HK-2 (cell line): ENCODE measurements around the gene LMX1B.

ENCODE experiments used
- DNase-seq: peaks from one replicate; pipeline ENCODE4 v3.0.0-alpha.2; 2018; ENCODE audit not compliant: unreplicated experiment

The LMX1B gene

DNA sequence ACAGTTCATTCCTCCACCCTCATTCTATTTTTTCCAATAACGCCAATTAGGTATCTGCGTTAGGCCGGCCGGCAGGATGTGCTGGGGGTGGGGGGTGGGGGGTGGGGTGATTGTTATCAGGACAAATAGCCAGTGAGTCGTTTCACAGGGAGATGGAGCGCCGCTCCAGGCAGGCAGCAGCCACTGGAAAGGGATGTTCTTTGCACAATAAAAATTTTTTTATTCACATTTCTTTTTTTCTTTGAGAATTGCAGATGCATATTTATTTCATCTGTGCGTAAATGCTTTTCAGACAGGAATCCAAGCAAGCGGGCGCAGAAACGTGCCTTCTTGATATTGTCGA lies 4.1 kb downstream of the LMX1B start:
- no peak for DNase-seq

DNA sequence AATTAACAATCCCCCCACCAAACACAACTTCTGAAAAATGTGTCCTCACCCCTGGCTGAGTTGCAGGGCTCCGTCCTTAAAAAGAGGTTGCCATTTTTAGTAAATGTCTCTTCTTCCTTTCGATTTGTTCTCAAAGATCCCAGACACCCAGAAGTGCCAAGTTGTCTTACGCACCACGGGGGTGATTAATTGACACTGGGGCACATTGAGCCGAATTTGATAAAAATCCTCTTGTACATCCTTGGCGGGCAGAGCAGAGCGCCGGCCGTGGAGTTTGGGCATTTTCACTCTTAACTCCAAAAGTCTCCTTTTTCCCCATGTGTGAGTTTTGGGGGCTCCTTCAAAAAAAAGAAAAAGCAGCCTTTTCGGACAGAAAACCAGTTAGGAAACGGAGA lies 4.5 kb downstream of the LMX1B start:
- no peak for DNase-seq

DNA sequence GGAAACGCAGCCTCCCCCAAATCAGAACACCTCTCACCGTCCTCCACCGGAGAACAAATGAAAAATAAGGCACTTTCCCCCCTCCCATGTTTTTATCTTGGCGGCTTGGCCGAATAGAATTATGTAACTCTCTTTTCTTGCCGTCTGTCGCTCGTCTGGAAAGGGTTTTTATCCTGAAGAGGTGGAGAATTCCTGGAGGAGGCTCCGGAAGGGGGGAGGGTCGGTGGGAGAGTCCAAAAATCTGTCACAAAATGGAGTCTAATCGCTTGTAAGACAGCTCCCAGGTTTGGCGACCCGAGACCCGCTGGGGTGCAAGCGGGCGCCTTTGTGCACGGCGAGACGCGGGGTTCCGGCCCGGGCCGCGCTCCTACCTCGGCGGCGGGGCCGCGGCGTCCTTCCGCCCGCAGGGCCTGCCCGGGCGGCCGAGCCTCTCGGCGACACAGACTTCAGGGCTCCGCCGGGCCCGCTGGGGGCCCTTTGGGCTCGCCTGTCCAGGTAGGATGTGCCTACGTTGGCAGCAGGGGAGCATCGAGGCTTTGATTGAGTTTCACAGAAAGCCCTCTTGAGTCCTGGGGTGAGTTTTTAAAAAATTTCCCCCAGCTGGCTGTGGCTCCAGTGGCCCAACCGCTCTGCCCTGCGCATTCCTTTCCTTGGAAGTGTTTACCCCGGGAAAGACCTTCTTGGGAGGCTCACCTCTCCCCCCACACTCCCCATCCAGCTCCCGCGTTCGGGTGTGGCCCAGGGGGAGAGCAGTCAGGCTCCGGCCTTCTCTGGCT lies 5.0 kb downstream of the LMX1B start:
- DNase-seq = no peak

DNA sequence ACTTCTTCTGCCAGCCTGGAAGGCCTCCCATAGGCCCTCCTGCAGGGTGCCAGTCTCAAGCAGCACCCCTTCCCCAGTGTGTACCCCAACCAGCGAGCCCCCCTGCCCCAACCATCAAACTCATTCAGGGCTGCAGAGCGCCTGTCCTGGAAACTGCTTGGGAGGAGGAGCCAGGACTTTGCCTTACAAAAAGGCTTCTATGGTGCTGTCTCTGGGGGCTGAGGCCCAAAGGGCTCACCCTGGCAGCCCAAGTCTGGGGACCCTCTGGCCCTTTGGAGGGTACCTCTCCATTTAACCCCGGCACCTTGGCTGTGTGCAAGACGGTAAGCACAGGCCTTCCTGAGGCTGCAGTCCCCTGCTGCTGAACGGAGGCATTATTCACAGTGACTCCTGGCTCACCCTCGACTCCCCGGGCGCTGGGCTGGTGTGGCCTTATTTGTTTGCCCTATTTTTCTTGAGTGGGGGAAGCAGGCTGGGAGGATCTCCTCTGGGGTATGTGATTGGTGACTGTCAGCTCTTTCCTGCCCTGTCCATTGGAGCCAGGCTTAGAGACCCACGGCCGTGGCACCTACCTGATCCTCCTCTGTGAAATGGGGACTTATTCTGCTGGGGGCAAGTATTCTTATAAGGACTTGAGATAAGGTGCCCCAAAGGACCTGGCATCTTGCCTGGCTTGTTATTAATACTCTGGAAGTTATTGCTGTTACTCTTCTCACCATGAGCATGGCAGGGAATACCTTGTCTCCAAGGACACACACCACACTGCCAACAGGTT lies 5.8 kb downstream of the LMX1B start:
- DNase-seq = no peak

DNA sequence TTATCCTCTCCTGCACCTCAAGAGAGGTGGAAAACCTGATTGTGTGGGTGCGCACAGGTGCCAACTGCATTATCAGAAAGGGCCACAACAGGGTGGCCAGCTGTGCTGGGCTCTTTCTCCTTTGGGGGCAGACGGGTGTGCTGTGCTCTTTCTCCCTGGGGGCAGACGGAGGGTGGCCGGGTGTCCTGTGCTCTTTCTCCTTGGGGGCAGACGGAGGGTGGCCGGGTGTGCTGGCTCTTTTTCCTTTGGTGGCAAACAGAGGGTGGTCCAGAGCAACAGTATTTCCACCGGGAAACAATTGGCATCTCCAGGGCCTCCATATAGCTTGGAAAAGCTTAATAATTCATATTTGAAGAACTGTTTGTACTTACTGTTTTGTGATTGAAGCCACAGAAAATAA lies 6.8 kb downstream of the LMX1B start:
- no peak for DNase-seq

DNA sequence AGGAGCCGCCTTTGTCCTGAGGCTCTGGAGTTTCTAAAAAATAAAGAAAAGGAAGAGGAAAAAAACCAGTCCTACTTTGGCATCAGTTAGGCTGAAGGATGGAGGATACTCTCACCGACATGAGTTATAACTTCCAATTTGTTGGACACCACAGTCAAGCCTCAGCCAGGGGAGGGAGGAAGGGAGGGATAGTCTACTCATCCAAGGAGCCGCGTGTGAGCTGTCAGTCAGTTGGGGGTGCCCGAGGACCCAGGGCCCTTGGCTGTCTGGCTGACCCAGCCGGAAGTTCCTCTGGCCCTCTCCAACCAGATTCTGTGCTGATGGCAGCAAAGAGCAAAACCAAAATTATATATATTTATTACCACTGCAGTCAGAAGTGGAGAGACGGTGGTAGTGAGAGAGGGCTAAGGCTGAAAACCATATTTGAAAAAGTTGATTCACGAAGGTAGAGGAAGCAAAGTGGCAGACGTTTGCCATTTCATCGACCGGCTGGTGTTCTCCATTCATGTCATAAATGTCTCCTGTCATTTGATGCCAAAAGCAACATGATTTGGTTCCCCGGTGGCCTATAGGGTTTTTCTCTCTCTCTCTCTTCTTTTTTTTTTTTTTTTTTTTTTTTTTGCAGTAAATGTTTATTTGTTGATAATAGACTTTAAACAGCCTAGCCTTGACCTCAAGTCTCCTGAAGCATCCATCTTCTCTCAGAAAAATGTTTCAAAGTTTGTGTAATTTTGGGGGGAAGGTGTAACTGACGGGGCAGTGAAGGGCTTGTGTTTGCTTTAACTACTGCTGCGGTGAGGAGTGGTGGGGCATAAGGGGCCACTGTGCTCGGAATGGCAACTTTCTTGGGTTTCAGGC lies 7.6 kb downstream of the LMX1B start:
- no peak for DNase-seq

DNA sequence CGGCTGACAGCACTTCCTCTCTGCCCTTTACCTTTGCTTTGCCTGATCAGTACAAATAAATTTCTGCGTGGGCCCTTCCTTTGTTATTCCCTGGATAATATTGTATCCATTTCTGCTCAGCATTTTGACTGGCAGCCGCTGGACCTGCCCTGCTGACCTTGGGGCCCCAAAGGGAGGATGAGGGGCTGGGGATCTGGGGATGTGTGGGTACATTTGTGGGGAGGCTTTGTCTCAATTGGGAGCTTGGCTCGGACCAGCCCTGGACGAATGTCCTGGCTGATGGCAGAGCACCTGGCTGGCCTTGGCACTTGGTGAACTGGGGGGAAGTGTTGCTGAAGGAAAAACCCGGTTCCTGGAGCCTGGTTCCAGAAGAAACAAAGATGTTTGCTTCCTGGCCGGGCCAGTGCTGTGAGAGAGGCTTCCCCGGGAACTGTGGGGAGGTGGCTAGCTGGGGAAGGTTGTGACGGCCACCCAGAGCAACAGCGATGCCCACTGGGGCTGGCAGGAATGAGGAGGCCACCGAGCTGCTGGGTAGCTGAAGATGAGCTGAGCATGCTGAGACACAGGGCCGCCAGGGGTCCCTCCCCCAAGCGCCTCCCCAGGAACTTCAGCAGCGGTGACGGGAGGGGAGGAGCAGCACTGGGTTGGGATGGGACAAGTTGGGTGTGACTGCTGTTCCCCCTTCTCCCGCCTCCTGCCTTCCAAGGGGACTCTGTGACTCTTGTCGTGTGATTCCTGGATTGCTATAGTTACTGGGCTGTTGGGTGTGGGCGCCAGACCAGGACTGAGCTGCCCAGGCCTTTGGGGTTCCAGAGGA lies 8.4 kb downstream of the LMX1B start:
- no peak for DNase-seq

DNA sequence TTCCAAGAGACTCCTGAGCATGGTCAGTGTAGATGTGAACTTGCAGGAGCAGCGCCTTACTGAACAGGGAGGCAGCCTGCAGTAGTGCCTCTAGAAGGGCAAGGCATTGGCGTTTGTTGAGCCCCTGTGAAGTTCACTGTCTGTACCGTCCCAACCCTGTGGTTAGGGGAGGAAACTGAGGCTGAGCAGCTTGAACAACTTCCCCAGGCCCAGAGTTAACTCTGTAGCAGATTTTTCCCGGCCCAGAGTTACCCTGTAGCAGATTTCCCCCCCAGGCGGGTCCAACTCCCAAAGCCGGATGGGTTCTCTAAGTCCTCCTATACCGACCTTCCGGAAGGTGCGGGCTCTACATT lies 9.6 kb downstream of the LMX1B start:
- no peak for DNase-seq

DNA sequence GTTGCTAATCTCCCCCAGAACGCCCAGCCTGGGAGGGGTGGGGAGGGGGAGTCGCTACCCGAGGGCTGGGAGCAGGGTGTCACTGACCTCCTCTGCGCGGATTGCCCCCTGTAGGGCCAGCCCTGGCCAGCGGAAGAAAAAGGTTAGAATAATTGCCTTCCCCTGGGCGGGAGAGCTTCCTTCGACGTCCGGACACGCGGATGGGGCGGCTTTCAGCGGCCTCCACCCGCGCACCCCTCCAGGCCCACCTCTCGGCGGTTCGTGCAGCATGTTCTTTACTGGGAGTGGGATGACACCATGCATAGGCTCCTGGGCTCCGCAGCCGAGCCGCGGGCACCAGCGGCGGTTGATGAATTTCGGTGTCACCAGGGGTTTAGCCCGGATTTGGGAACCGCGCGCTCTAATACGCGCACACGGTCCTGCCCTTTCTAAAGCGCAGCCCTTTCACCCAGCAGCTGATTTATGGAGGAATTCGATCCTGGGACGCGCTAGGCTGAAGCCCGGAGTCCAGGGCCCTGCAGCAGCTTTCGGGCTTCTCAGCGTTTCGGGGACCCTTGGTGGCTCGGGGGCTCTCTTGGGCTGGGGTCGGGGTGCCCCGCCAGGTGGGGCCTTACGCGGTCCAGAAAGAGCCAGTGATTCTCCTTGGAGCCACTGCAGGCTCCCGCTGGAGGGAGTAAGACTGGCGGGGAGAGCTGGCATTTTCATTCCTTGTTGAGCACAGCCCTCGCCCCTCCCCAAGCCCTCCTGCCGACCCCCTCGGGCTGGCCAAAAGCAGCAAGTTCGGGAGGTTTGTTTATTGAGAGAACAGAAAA lies 10.1 kb downstream of the LMX1B start:
- no peak for DNase-seq

DNA sequence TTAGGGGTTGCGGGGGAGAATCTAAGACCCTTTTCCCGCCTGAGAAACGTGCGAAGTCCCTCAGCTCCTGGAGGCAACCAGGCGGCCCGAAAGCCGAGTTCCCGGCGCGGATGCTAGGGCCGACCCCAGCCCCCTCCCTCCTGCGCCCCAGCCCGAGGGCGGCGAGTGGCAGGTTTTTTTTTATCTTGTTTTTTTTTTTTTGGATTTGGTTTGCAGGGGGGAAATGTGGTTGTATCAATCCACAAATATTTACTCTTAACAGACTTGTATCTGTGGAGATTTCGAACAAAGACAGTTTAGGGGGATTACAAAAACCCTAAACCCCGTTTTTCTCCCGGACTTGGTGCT lies 10.7 kb downstream of the LMX1B start:
- no peak for DNase-seq

DNA sequence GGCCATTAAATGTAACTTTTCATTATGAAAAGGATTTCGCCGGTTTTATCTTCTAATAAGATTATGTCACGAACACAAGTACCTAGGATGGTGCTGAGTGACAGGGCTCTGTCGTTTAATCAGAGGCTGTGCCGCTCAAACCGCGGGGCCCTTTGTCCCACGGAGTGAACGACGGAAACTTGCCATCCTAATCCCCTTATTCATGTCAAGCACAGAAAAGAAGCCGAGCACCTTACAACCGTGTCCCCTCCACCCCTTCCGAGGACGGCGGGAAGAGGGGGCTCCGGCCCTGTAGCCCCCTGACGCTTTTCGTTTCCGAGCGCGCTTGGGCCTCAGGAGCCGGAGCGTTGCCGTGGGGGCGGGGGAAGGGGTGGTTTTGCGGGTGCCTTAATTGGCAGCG lies 11.2 kb downstream of the LMX1B start:
- no peak for DNase-seq

DNA sequence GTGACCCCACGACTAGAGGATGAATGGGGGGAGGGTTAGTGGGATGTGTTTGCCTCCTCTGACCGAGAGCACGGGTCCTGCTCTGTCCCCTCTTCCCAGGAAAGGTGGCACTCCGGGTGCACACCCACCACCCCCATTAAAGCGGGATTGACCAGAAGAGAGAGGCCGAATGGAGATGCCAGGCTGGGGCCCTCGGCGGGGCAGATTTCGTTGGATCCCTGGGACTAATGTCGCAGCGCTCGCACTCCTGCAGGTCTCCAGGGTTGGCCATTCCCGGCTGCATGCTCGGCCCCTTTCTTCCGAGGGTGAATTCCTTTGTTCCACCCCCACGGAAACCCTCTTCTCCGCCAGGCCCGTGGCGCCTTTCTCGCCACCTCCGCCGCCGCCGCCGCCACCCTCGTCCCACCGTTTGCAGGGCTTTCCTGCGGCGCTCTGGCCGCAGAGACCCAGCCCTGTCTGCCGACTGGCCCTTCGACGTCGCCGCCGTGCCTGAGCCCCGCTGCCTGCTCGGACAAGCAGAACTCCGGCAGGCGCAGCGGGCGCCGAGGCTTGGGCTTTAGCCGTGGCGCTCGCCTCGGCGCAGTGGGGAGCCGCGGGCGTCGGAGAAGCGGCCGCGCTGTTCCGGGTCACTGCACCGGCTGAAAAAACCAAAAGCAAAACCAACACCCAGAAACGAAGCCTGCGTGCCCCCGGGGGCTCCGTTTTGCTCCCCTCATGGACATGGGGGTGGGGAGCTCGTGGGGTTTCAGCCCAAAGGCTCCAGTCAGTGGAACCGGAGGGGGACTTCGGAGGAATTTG lies 11.8 kb downstream of the LMX1B start:
- DNase-seq = no peak

DNA sequence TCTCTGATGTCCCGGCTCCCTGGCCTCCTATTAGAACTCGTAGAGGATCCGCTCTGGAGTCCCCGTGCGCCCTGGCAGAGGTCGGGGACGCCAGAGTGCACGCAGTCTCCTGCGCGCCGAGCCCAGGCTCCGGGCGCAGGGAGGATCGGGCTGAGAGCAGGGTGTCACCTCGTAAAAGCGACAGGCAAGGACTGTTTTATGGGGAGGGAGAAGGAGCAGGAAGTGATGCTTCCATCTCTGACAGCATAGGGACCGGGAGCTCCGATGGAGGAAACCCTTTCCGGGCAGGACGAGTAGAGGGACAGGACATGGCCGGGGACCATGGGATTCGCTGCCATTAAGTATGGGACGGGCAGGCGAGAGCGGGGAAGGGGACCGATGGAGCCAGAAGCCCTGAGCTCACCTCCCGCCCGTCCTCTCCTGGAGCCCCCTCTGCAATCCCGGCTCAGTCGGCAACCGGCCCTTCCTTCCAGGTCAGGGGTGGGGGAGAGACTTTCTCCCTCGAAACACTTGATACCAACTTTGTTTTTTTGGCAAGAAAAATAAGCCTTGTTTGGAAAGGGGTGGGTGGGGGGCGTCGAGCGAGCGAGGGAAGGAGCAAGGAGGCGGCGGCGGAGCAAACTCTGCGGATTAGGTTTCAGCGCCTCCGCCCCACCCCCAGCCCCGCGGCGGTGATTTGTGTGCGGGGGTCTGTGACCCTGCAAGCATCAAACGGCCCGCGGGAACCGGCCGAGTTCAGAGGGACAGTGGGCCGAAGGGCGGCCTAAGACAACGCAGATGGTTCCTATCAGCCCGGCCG lies 12.6 kb downstream of the LMX1B start:
- DNase-seq = no peak

DNA sequence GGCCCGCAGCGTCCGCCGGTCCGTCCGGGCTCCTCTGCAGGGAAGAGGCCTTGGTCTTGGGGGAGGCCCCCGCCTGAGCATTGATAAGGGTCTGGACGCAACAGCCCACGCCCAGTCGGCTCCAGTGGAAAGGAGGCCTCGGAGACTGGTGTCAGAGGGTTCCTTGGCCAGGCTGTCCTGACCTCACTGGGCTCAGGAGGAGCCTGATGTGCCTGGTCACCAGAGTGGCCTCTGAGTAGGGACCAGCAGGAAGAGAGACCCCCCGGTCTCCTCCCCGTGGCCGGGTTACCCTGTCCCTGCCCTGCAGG lies 13.2 kb downstream of the LMX1B start:
- DNase-seq = no peak

DNA sequence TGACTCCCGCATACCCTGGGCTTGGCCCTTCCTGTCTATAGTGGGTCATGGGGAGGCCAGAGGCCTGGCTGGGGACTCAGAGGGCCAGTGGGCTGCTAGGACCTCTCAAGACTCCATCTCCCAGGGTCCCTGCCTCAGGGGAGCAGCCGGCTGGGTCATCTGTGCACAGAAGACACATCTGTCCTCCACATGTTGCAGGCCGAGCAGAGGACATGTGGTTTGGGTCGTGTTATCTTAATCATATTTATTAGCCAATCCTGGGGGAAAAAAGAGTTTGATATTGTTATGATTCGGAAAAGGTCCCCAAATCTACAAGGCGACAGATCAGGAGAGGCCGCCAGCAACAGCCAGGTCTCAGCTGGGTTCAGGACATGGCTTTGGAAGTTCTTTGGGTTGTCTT lies 14.4 kb downstream of the LMX1B start:
- DNase-seq = no peak

DNA sequence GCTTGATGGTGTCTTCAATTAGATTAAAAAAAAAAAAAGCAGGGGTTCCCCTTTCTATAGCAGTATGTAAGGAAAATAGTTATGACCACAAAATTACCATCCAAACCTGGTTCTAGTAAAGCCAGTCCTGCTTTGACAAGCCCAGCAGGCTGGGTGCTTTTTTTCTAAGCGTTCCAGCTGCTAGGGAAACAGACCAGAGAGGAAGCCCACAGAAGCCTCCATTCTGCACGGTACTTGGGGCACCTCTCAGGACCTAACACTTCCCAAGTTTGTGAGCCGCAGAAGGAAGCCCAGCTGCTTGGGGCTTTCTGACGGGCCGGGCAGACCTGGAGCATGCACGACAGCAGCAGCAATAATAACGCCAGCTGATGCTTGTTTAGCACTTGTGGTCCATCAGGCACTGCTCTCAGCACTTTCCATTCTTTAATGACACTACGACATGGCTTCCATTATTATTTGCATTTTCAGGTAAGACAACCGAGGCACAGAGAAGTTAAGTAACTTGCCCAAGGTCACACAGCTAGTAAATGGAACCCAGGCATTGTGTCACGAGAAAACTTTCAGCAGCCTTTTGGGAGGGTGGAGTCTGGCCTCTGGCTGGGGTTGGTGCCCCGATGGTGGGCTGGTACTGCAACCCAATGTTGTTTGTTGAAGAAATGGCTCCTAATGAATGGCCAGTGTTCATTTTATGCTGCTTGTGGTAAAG lies 15.4 kb downstream of the LMX1B start:
- DNase-seq = no peak

DNA sequence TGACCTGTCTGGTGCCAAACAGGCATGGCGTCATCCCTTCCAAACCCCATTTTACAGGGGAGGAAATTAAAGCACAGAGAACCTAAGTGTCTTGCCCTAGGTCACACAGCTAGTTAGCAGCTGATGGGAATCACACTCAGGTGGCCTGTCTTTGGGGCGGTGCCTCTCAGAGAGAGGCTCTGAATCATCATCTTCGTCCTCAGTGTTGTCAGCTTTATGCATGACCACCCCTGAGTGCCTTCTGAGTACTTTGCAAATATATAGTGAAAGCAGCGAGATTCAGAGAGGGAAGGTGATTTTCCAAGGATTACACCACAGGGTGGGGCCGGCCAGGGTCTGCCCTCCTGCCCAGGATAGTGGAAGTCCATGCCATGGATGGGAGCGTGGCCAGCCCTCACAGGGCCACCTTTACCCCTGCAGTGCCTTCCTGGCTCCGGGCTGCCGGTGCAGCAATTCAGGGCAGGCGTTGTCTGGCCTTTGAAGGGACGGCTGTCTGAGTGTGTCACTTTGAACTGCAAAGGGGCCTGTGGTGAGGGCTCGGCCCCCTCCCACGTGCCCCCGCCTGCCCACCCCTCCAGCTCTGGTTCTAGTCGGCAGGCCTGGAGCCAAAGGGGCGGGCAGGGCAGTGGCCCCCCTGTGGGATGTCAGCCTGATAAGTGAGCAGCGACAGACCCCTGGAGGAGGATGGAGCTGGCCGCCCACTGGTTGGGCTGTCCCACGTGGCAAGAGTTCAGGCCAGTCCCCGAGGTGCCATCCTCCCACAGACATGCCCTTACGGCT lies 16.9 kb downstream of the LMX1B start:
- peak; percentile 66 for DNase-seq

DNA sequence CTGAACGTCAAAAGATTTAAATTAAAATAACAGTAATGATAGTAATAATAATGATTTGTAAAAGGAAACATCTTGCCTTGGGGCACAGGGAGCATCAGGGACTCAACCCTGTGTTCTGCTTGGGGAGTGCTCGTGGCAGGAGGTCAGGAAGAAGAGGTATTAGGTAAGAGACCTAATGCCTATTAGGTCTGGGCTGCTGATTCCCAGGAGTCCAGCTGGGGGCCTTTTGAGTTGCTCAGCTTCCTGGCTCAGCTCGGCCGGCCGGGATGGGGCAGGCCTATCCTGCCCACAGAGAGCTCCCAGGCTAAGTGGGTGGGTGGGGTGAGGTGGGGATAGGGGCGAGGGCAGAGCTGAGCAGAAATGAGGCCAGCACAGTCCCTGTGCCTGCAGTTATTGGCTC lies 17.5 kb downstream of the LMX1B start:
- peak; percentile 30 for DNase-seq
